UCSD-AML1 (cell line): Measurements from ENCODE around the gene CCL25.
"Not testable (repeated sequence)": the region's sequence is repeated elsewhere in the genome, so short reads cannot be mapped to it uniquely, and the experiment has no call there.

Experiments used
- DNase-seq: peaks from one replicate; lab custom pipeline; 2025; ENCODE audit not compliant: unreplicated experiment; lab: John Stamatoyannopoulos, UW

The CCL25 gene

GRCh38 chr19:8052464-8052859 lies at the start of gene CCL25:
Gene CCL25 (plus strand): TSS chr19:8052760. CDS start chr19:8053050, 290 bp downstream.
- no peak for DNase-seq

GRCh38 chr19:8004001-8004400 lies 48.6 kb upstream of the CCL25 start:
- DNase-seq = no peak

- no peak for DNase-seq
These were observed 47.6 kb upstream of the CCL25 start for GRCh38 chr19:8004723-8005513.

GRCh38 chr19:8005534-8006256 lies 46.9 kb upstream of the CCL25 start, which contains the start of gene ELAVL1:
Gene ELAVL1 (minus strand): TSS chr19:8005641. CDS start chr19:7991815, 13,826 bp downstream.
- DNase-seq = peak; percentile 93

GRCh38 chr19:8017808-8018207 lies 34.8 kb upstream of the CCL25 start:
- peak; percentile 45 for DNase-seq

- no peak for DNase-seq
These were observed 31.9 kb upstream of the CCL25 start for GRCh38 chr19:8020681-8021080.

- DNase-seq = no peak
These were observed 31.2 kb upstream of the CCL25 start for GRCh38 chr19:8021374-8021773.

GRCh38 chr19:8022275-8022674 lies 30.3 kb upstream of the CCL25 start:
- no peak for DNase-seq

- DNase-seq = no peak
These were observed 29.2 kb upstream of the CCL25 start for GRCh38 chr19:8023371-8023770.

- not testable (repeated sequence) for DNase-seq
These were observed 28.3 kb upstream of the CCL25 start for GRCh38 chr19:8024256-8024655.

GRCh38 chr19:8025316-8025715 lies 27.2 kb upstream of the CCL25 start:
- DNase-seq = no peak

GRCh38 chr19:8028951-8029491 lies 23.5 kb upstream of the CCL25 start:
- no peak for DNase-seq

GRCh38 chr19:8030960-8031359 lies 21.6 kb upstream of the CCL25 start:
- no peak for DNase-seq

- peak; percentile 41 for DNase-seq
These were observed 19.0 kb upstream of the CCL25 start for GRCh38 chr19:8033287-8034177.

GRCh38 chr19:8034178-8034525 lies 18.4 kb upstream of the CCL25 start:
- no peak for DNase-seq

GRCh38 chr19:8036434-8037099 lies 16.0 kb upstream of the CCL25 start:
- DNase-seq = no peak

- no peak for DNase-seq
These were observed 13.7 kb upstream of the CCL25 start for GRCh38 chr19:8038815-8039214.

GRCh38 chr19:8039231-8039630 lies 13.3 kb upstream of the CCL25 start:
- DNase-seq = no peak

- DNase-seq = no peak
These were observed 11.0 kb upstream of the CCL25 start for GRCh38 chr19:8041531-8041931.

- DNase-seq = no peak
These were observed 9.7 kb upstream of the CCL25 start for GRCh38 chr19:8042900-8043299.

GRCh38 chr19:8044018-8044417 lies 8.5 kb upstream of the CCL25 start:
- no peak for DNase-seq
